GM19438 (cell line): ENCODE results near the gene MYT1.
"Not testable (repeated sequence)": the region's sequence is repeated elsewhere in the genome, so short reads cannot be mapped to it uniquely, and the experiment has no call there.

ENCODE experiments used
- ATAC-seq: cut with Tn5 transposase; IDR thresholded peaks from one replicate; pipeline ENCODE4 v1.9.1; 2021; ENCODE audit warnings: low read depth; ENCODE audit not compliant: unreplicated experiment

Gene MYT1

DNA sequence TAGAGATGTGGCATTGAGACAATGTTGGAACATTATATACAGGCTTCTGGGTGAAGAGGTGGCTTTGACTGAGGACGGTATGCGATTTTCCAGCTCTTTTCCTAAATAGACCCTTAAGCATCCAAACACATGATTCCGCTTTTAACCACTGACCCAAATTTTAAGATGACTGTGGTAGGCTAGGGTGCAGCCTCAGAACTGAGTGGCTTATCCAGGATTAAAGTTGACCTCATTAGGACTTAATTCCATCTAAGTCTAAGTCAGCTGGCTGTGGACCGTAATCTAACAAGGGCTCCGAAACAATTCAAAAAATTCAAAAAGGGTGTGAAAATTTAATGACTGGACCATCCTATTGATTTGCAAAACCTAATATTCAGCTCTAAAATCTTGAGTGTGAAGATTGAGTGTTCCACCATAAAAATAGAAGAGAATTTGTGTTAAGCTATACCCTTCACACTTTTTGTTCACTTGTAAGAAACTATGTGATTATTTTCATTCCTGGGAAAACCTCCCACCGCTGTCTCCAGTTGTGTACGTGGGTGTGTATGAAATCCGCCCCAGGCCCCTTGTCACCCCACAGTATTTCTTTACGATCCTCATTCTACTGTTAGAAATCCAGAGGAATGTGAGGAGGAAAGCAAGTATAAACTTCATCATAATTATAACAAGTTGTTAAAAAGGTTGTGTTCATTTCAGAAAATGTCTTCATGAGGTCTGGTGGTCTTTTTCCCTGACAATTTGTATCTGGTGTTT, 94.0 kb downstream of the MYT1 start:
- ATAC-seq = no peak

- ATAC-seq = no peak
Observed at GRCh38 chr20:64260239-64260638, 96.0 kb downstream of the MYT1 start.

DNA sequence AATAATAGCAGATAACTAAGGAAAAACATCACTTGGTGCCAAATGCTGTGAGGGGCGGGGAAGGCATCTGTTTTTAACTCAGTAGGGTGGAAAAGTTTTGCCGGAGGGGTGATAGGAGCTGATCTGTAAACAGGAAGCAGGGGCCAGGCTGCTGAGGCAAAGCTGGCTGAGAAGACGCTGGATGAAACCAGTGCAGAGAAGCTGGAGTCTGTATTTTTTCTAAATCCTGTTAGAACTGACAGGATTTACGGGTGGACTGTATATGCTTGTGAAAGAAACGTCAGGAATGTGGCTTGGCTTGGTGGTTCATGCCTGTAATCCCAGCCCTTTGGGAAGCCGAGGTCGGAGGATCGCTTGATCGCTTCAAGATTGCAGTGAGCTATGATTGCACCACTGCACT, 96.9 kb downstream of the MYT1 start:
- ATAC-seq = no peak

GRCh38 chr20:64264091-64264490, 99.8 kb downstream of the MYT1 start:
- no peak for ATAC-seq

DNA sequence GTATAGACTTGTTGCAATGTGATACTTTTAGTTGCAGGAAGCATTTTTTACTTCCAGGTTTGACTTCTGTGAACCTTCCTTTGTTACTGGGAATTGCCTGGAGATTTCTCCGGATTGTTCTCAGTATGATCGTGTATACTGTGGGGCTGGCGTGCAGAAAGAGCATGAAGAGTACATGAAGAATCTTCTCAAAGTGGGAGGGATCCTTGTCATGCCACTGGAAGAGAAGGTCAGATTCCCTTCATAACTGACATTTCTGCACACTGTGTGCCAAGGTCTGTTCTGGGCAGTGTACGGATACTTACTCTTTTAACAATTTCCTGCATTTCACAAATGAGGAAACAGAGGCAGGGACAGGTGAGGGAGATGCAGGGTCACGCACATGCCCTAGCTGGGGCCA, 100.9 kb downstream of the MYT1 start:
- ATAC-seq = no peak

DNA sequence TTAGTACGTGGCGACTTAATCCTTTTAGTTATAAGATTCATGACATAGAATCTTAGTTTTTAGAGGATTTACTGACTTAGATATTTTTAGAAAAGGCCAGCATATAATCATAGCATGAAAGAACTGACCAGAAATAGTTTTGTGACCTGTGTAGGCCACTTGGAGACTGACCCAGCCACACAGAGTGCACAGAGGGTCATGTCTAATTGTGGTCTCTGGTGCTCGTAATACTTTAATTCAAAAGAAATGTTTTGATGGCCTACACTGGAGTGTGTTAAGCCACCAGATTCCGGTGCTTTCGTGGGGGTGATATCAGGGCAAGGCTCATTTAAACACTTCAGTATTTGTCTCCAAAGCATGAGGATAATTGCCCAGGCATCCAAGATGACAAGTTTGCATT, 102.7 kb downstream of the MYT1 start:
- no peak for ATAC-seq

DNA sequence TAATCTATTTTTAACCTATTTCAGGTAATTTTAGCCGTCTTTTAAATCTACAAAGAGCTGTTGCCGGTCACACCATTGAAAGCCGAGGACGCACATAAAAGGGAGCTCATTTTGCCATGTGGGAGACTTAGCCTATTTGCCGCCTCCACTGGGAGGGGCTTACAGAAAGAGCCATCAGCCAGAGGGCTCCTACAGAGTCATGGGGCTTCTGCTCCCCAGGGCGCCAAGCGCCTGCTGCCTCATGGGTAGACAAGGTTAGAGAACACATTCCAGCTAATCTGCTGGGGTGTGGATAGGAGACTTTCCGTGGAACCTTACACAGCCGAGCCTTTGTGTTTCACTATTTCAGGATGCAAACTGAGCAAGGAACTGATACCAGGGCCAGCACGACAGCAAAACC, 103.9 kb downstream of the MYT1 start:
- ATAC-seq = no peak

GRCh38 chr20:64269604-64270411, 105.6 kb downstream of the MYT1 start:
- ATAC-seq = no peak

- ATAC-seq = no peak
Observed at GRCh38 chr20:64271636-64272035, 107.4 kb downstream of the MYT1 start.

DNA sequence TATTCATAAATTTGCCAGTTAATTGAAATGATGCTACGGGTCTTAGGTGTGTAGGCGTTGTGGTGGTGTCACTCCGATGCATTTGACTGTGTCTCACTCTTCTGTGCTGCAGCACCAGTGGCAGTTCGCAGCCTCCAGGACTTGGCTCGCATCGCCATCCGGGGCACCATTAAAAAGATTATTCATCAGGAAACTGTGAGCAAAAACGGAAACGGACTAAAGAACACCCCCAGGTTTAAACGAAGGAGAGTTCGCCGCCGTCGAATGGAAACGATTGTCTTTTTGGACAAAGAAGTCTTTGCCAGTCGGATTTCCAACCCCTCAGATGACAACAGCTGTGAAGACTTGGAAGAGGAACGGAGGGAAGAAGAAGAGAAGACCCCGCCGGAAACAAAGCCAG, 108.9 kb downstream of the MYT1 start:
- no peak for ATAC-seq

- no peak for ATAC-seq
Observed at GRCh38 chr20:64276817-64277216, 112.6 kb downstream of the MYT1 start.

- no peak for ATAC-seq
Observed at GRCh38 chr20:64277571-64278316, 113.5 kb downstream of the MYT1 start.

DNA sequence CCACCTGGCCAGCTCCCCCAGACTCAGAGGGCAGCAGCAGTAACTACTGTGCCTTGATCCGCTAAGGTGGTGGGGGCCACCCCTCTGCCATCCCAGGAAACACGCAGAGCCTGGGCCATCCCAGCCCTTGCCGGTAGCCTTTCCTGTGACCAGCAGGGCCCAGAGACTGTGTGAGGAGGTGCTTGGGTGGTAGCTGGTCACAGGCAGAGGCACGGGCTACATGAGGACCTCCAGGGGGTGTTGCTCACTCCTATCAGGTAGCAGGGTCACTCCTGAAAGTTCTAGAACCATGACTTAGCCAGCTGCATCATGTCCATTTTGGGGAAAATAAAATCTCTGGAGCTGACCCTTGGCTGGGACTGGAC, 114.0 kb downstream of the MYT1 start:
- no peak for ATAC-seq

DNA sequence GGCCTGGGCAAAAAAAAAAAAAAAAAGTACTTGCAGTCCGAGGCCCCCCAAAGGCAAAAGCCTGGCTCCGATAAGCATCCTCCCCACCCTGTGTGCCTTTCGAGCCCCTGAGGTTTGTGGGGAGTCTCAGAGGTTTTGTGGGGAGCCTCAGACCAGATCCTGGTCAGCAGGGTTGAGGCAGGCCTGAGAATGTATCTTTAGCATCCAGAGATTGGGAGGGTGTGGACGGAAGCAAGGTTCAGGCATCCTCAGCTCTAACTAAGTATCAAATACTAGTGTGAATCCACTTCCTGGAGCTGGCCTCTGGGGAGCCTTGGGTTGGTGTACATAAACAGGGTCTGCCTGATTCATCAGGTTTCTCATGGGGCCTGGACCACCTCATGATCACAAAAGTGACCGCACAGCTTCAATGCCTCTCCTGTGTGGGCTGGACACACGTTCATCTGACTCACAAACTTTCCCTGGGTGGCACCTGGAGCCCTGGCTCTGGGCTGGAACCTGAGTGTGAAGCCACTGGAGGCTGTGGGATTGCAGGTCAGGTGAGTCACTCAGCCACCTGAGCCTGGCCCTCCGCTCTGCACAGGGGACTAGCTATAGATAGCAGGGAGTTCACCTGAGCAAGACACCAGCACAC, 115.7 kb downstream of the MYT1 start:
- no peak for ATAC-seq

GRCh38 chr20:64280460-64280843, 116.2 kb downstream of the MYT1 start:
- no peak for ATAC-seq

- no peak for ATAC-seq
Observed at GRCh38 chr20:64283646-64284045, 119.4 kb downstream of the MYT1 start.

DNA sequence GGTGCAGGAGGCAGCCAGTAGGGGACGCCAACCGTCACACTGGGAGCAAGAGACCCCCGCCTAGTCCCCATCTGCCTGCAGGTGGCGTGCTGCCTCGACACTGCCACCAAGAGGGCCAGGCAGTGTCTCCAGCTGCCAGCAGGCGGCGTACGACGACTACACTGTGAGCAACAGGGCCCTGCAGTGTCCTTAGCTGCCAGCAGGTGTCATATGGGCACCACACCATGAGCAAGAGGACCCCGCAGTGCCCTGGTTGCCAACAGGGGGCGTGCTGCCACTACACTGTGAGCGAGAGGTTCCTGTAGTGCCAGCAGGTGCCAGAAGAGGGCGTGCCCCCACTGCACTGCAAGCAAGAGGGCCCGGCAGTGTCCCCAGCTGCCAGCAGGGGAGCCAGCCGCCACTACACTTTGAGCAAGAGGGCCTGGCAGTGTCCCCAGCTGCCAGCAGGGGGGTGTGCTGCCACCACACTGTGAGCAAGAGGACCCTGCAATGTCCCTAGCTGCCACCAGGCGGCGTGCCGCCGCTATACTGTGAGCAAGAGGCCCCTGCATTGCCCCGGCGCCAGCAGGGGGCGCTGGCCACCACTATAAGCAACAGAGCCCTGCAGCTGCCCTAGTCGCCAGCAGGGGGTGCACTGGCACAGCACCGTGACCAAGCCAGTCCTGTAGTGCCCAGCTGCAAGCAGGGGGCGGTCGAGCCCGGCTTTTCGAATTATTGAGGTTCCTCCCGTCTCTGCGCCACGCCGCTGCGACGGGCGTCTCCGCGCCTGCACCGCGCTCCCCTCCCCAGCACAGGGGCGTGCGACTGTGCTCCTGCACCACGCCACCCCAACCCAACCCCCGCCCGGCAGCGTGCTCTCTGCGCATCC, 121.6 kb downstream of the MYT1 start:
- peak; percentile 92 for ATAC-seq

DNA sequence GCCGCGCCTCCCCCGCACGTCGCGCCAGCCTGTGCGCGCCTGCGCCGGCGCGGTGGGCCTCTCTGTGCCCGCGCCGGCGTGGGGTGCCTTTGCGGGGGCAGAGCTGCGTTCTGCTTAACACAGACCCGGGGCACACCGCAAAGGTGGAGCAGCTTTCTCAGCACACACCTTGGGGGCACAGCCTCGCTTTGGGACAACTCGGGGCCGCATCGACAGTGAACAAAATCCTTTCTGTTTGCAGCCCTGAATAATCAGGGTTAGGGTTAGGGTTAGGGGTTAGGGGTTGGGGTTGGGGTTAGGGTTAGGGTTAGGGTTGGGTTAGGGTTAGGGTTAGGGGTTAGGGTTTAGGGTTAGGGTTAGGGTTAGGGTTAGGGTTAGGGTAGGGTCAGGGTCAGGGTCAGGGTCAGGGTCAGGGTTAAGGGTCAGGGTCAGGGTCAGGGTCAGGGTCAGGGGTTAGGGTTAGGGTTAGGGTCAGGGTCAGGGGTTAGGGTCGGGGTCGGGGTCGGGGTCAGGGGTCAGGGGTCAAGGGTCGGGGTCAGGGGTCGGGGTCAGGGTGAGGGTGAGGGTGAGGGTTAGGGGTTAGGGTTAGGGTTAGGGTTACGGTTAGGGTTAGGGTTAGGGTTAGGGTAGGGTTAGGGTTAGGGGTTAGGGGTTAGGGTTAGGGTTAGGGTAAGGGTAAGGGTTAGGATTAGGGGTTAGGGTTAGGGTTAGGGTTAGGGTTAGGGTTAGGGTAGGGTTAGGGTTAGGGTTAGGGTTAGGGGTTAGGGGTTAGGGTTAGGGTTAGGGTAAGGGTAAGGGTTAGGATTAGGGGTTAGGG, 122.4 kb downstream of the MYT1 start:
- ATAC-seq = not testable (repeated sequence)

DNA sequence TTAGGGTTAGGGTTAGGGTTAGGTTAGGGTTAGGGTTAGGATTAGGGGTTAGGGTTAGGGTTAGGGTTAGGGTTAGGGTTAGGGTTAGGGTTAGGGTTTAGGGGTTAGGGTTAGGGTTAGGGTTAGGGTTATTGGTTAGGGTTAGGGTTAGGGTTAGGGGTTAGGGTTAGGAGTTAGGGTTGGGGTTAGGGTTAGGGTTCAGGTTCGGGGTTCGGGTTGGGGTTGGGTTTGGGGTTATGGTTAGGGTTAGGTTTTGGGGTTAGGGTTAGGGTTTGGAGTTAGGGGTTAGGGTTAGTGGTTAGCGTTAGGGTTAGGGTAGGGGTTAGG, 123.0 kb downstream of the MYT1 start:
- ATAC-seq = not testable (repeated sequence)
